Endothelial cell (in vitro differentiated cells): Measurements from ENCODE around the gene ANKRD42. TPM values are rescaled to one million over a fixed set of nuclear protein-coding genes. Genes with fewer than 3 reads are reported as not detected.

Experiments
- DNase-seq: peaks from one replicate; pipeline ENCODE4 v3.0.0; 2021; ENCODE audit warnings: low spot score
- H3K27ac Mint-ChIP-seq: one replicate; pipeline ENCODE4 v1.8.0; 2021; ENCODE audit warnings: mixed read lengths, inconsistent platforms; ENCODE audit not compliant: unreplicated experiment
- H3K27me3 Mint-ChIP-seq: one replicate; pipeline ENCODE4 v1.8.0; 2021; ENCODE audit warnings: mild to moderate bottlenecking, moderate library complexity, mixed read lengths, inconsistent platforms; ENCODE audit not compliant: unreplicated experiment
- H3K36me3 Mint-ChIP-seq: one replicate; pipeline ENCODE4 v1.8.0; 2021; ENCODE audit warnings: mild to moderate bottlenecking, low read depth, mixed read lengths, inconsistent platforms; ENCODE audit not compliant: unreplicated experiment
- H3K4me1 Mint-ChIP-seq: one replicate; pipeline ENCODE4 v1.8.0; 2021; ENCODE audit warnings: mild to moderate bottlenecking, mixed read lengths, inconsistent platforms; ENCODE audit not compliant: unreplicated experiment
- H3K4me3 Mint-ChIP-seq: one replicate; pipeline ENCODE4 v1.8.0; 2021; ENCODE audit warnings: mild to moderate bottlenecking, mixed read lengths, inconsistent platforms; ENCODE audit not compliant: unreplicated experiment
- H3K9me3 Mint-ChIP-seq: one replicate; pipeline ENCODE4 v1.8.0; 2021; ENCODE audit warnings: mixed read lengths, inconsistent platforms; ENCODE audit not compliant: unreplicated experiment
- total RNA-seq: library from RNA; stranded (reverse); fragmentation: NEBNext Ultra II Directional; extraction: Animal tissue kit (Norgen Biotek cat#: 25700); gene quantifications from one replicate; pipeline ENCODE4 v1.2.1, GENCODE V29; 2021; ENCODE audit not compliant: unreplicated experiment
- TF ChIP-seq, protein P1 (sequence below): fragments of 200-600 bp; sonication (generic); IDR thresholded peaks from one replicate; pipeline ENCODE4 v1.5.0; 2021; ENCODE audit warnings: antibody characterized with exemption; ENCODE audit not compliant: unreplicated experiment

The ANKRD42 gene
- total RNA-seq, 1 donor from 2014 or later, result 11.4 TPM

DNA sequence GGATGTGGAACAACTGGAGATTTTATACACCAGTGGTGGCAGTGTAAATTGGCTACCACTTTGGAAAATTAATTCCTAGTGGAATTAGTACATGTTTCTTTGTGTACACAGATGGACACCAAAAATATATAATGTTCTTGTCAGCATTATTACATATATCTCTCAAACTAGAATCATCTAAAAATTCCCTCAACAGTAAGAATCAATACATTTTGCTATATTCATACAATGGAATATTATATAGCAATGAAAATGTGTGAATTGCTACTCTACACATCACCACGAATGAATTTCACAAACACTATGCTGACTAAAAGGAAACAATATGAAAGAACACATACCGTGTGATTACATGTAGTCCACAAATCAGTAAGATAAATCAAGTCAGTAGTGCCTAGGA is 58.8 kb downstream of the ANKRD42 start:
- no peak for DNase-seq
- Mint-ChIP-seq H3K4me3 (no peak overlapping the region), H3K27ac (no peak overlapping the region), H3K36me3 (peaks cover 3% of the 10 kb centered on the region), H3K9me3 (no peaks in the 10 kb centered on the region), H3K4me1 (no peaks in the 10 kb centered on the region), H3K27me3 (no peaks in the 10 kb centered on the region)
- TF ChIP-seq, protein P1, sequence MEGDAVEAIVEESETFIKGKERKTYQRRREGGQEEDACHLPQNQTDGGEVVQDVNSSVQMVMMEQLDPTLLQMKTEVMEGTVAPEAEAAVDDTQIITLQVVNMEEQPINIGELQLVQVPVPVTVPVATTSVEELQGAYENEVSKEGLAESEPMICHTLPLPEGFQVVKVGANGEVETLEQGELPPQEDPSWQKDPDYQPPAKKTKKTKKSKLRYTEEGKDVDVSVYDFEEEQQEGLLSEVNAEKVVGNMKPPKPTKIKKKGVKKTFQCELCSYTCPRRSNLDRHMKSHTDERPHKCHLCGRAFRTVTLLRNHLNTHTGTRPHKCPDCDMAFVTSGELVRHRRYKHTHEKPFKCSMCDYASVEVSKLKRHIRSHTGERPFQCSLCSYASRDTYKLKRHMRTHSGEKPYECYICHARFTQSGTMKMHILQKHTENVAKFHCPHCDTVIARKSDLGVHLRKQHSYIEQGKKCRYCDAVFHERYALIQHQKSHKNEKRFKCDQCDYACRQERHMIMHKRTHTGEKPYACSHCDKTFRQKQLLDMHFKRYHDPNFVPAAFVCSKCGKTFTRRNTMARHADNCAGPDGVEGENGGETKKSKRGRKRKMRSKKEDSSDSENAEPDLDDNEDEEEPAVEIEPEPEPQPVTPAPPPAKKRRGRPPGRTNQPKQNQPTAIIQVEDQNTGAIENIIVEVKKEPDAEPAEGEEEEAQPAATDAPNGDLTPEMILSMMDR, result no peak

DNA sequence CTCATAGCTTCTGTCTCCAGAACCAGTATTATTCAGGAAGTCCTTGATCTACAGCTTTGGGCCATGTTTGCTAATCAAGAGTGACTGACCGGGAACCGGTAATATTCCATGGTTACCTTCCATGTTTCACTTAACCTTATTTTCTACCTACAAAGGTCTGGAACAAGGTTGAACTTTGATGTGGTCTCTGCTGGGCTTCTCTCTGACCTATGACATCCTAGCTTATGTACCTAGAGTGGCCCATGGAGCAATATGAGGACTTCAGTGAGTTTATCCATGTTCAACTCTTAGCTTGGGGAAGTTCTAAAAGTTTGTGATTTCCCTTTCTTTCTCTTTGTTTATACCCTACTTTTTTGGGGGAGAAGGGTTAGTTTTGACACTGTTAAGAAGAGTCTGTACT is 59.4 kb downstream of the ANKRD42 start:
- Mint-ChIP-seq H3K4me3 (no peak overlapping the region), H3K27ac (no peak overlapping the region), H3K4me1 (no peaks in the 10 kb centered on the region), H3K27me3 (no peaks in the 10 kb centered on the region), H3K36me3 (peaks cover 10% of the 10 kb centered on the region), H3K9me3 (no peaks in the 10 kb centered on the region)
- DNase-seq, result no peak
- TF ChIP-seq, protein P1, result no peak

DNA sequence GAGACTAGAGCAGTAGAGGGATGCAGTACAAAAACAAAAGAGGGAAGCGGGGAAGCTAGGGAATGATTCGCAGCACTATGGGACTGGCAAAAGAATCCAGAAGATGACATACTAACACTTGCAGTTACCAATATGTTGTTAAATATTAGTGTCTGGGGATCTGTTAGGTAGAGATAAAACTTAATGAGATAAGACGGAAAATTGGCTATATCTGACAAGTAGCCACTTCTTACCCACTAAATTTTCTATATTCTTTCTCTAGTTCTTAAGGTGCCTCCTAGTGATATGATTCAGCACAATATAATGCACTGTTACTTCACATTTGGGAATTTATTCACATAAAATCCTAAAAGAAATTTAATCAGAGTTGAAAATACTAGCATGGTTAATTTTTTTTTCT is 61.9 kb downstream of the ANKRD42 start:
- Mint-ChIP-seq H3K27me3 (no peaks in the 10 kb centered on the region), H3K4me3 (no peak overlapping the region), H3K9me3 (no peaks in the 10 kb centered on the region), H3K4me1 (no peaks in the 10 kb centered on the region), H3K27ac (no peak overlapping the region), H3K36me3 (peaks cover 13% of the 10 kb centered on the region)
- no peak for DNase-seq
- TF ChIP-seq, protein P1, result no peak

DNA sequence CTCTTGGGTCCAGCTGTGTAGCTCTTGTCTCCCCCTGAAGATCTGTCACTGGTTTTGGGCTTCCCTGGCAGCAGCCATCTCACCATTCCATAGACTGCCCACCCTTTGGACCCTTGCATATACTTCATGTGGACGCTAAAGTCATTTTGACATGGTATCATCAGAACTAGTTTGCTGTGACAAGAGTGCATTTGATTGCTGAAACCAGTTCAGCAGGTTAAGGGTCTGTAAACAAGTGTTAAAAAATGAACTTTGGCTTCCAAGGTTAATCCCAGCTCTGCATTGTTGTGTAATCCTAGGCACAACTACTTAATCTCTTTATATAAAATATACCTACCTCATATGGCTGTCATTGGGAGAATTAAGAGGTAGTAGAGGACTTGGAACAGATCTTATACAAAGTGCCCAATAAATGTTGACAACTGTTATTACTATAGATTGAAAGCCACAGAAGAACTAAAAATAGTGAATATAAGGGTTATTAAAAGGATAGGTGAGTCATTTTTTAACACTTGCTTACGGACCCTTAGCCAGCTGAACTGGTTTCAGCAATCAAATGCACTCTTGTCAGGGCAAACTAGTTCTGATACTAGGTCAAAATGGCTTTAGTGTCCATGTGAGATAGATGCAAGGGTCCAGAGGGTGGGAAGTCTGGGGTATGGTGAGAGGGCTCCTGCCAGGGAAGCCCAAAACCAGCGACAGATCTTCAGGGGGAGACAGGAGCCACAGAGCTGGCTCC is 63.3 kb downstream of the ANKRD42 start:
- DNase-seq, result no peak
- no peak overlapping the region for H3K4me3 Mint-ChIP-seq
- TF ChIP-seq, protein P1, result no peak
- H3K27me3 Mint-ChIP-seq, result no peaks in the 10 kb centered on the region
- H3K27ac Mint-ChIP-seq, result no peak overlapping the region
- no peaks in the 10 kb centered on the region for H3K9me3 Mint-ChIP-seq
- no peaks in the 10 kb centered on the region for H3K4me1 Mint-ChIP-seq
- peaks cover 16% of the 10 kb centered on the region for H3K36me3 Mint-ChIP-seq

DNA sequence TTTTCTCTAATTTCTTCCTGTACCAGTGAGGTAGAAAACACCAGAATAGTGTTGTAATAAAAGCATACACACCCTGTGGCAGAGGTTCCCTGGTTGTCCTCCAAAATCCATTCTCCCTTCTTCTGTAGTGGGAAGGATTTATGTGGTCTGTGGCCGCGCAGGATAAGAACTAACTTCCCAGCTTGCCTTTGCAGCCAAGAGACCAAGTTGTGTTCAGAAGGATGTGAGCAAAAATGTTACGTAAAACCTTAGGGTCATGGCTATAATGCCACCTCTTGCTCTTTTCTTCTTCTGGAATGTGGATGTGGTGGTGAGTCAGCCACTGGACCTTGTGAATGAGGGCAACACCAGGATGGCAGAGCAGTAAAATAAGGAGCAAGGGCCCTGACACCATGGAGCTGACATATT is 64.3 kb downstream of the ANKRD42 start:
- Mint-ChIP-seq H3K4me3 (no peak overlapping the region), H3K36me3 (peaks cover 17% of the 10 kb centered on the region), H3K27ac (no peak overlapping the region), H3K27me3 (no peaks in the 10 kb centered on the region), H3K9me3 (no peaks in the 10 kb centered on the region), H3K4me1 (no peaks in the 10 kb centered on the region)
- DNase-seq, result no peak
- TF ChIP-seq, protein P1, result no peak
